Measurements from ENCODE around the gene LRCH3. TPM values are rescaled to one million over a fixed set of nuclear protein-coding genes. Genes with fewer than 3 reads are reported as not detected.

The LRCH3 gene
- polyA plus RNA-seq, 3 donors = 4.1 to 19.4 (median 7.4) TPM

DNA sequence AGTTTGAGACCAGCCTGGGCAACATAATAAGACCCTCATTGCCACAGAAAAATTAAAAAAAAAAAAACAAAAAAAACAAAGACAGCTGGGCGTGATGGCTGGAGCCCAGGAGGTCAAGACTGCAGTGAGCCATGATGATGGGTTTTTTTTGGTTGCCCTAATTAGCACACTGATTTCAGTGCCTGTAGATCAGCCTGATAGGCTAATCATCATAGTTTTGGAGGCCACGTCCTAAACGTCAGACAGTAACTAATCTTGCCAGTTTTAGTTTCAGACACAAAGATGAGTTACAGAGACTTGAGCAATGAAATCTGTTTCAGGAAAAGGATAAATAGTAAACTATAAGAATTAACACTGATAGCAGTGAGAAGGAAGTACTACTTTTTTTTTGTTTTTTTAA lies 55.4 kb downstream of the LRCH3 start:
- H3K4me2 ChIP-seq (replicated peaks; ENCODE audit: extremely low read depth, low read length, poor library complexity, severe bottlenecking) = no peak overlapping the region
- peaks cover 5 to 16% of the 10 kb centered on the region in 2 donors for H3K4me1 ChIP-seq (ENCODE audit: control insufficient read depth in 1 of 2, insufficient read depth in 2 of 2, low read length in 2 of 2)
- H3K36me3 ChIP-seq (replicated peaks in 1 of 2; ENCODE audit: control insufficient read depth in 1 of 2, insufficient read depth in 2 of 2, low read length in 2 of 2) = peaks cover 49 to 78% of the 10 kb centered on the region in 2 donors
- H3K79me2 ChIP-seq (ENCODE audit: insufficient read depth, low read length) = no peaks in the 10 kb centered on the region
- H3K27ac ChIP-seq (ENCODE audit: low read depth in 1 of 2, low read length in 2 of 2) = no peak overlapping the region
- Mint-ChIP-seq H3K4me1 (peaks cover 20% of the 10 kb centered on the region), H3K36me3 (peaks cover 54 to 76% of the 10 kb centered on the region in 2 donors), H3K27me3 (ENCODE audit: low read depth in 3 of 3) (no peaks in the 10 kb centered on the region), H3K9me3 (no peaks in the 10 kb centered on the region), H3K27ac (peak overlapping the region in 3 of 7 donors; percentile 8 to 22 (median 12)), H3K4me3 (no peak overlapping the region)
- DNase-seq = no peak
- H3K9me3 ChIP-seq (replicated peaks in 1 of 2; ENCODE audit: control insufficient read depth in 1 of 2, insufficient read depth in 1 of 2, low read length in 2 of 2) = no peaks in the 10 kb centered on the region
- intact Hi-C loops (cut with micrococcal nuclease) = no loop called here
- H3K9ac ChIP-seq (ENCODE audit: insufficient read depth, low read length, poor library complexity, severe bottlenecking) = no peak overlapping the region
- WGBS (ENCODE audit: insufficient coverage) = 90% methylated on average over 2 of the region's 3 CpGs
- H3K4me3 ChIP-seq (replicated peaks in 1 of 3; ENCODE audit: low read depth in 2 of 3, low read length in 3 of 3) = no peak overlapping the region
- H4K20me1 ChIP-seq (ENCODE audit: insufficient read depth, low read length) = no peaks in the 10 kb centered on the region
- no peak overlapping the region for H2AFZ ChIP-seq (ENCODE audit: insufficient read depth, low read depth, low read length, poor library complexity, severe bottlenecking)
- H3K27me3 ChIP-seq (ENCODE audit: control insufficient read depth in 2 of 2, insufficient read depth in 2 of 2, low read length in 2 of 2) = no peaks in the 10 kb centered on the region
- TF ChIP-seq, protein P1, sequence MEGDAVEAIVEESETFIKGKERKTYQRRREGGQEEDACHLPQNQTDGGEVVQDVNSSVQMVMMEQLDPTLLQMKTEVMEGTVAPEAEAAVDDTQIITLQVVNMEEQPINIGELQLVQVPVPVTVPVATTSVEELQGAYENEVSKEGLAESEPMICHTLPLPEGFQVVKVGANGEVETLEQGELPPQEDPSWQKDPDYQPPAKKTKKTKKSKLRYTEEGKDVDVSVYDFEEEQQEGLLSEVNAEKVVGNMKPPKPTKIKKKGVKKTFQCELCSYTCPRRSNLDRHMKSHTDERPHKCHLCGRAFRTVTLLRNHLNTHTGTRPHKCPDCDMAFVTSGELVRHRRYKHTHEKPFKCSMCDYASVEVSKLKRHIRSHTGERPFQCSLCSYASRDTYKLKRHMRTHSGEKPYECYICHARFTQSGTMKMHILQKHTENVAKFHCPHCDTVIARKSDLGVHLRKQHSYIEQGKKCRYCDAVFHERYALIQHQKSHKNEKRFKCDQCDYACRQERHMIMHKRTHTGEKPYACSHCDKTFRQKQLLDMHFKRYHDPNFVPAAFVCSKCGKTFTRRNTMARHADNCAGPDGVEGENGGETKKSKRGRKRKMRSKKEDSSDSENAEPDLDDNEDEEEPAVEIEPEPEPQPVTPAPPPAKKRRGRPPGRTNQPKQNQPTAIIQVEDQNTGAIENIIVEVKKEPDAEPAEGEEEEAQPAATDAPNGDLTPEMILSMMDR (IDR thresholded peaks at IDR 0.05) = no peak

DNA sequence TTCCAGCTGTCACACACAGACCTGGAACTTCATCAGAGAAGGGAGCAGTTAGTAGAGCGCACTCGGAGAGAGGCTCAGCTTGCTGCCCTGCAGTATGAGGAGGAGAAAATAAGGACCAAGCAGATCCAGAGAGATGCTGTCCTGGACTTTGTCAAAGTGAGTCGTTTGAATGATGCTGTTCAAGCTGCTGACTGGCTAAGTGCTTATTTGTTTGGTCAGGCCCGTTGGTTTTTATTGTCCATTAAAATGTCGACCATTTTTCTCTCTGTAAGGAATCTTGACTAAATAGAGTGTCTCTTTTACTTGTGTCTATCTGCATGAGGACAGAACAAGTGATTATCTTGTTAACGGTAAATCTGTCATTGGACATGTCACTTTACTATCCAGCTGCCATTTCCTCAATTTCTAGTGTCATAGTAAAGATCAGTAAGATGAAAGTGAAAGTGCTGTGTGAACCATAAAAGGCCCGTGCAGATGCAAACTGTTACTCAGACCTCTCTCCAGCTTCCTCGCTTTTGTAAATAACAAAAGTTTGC lies 56.9 kb downstream of the LRCH3 start:
- peak overlapping the region; percentile 72 for H3K4me2 ChIP-seq (replicated peaks; ENCODE audit: extremely low read depth, low read length, poor library complexity, severe bottlenecking)
- 0% methylated on average over 1 of the region's 8 CpGs for WGBS (ENCODE audit: insufficient coverage)

More for the DNA sequence above, 56.9 kb downstream of the LRCH3 start:
- H3K9me3 Mint-ChIP-seq = no peaks in the 10 kb centered on the region
- H3K36me3 Mint-ChIP-seq = peaks cover 55 to 76% of the 10 kb centered on the region in 2 donors
- intact Hi-C loops (cut with micrococcal nuclease) = no loop called here
- Histone ChIP-seq H3K4me3 (replicated peaks in 1 of 3; ENCODE audit: low read depth in 2 of 3, low read length in 3 of 3) (peak overlapping the region; percentile 12 to 66 (median 55)), H2AFZ (ENCODE audit: insufficient read depth, low read depth, low read length, poor library complexity, severe bottlenecking) (peak overlapping the region; percentile 75), H3K27ac (ENCODE audit: low read depth in 1 of 2, low read length in 2 of 2) (peak overlapping the region; percentile 63 to 86), H3K9me3 (replicated peaks in 1 of 2; ENCODE audit: control insufficient read depth in 1 of 2, insufficient read depth in 1 of 2, low read length in 2 of 2) (no peaks in the 10 kb centered on the region), H3K79me2 (ENCODE audit: insufficient read depth, low read length) (no peaks in the 10 kb centered on the region), H3K4me1 (ENCODE audit: control insufficient read depth in 1 of 2, insufficient read depth in 2 of 2, low read length in 2 of 2) (peaks cover 5 to 16% of the 10 kb centered on the region in 2 donors), H4K20me1 (ENCODE audit: insufficient read depth, low read length) (no peaks in the 10 kb centered on the region), H3K27me3 (ENCODE audit: control insufficient read depth in 2 of 2, insufficient read depth in 2 of 2, low read length in 2 of 2) (no peaks in the 10 kb centered on the region), H3K9ac (ENCODE audit: insufficient read depth, low read length, poor library complexity, severe bottlenecking) (peak overlapping the region; percentile 48), H3K36me3 (replicated peaks in 1 of 2; ENCODE audit: control insufficient read depth in 1 of 2, insufficient read depth in 2 of 2, low read length in 2 of 2) (peaks cover 48 to 78% of the 10 kb centered on the region in 2 donors)
- peak overlapping the region; percentile 69 to 88 for H3K4me3 Mint-ChIP-seq
- peak; percentile 28 to 55 (median 53) for DNase-seq
- peaks cover 20% of the 10 kb centered on the region for H3K4me1 Mint-ChIP-seq
- no peaks in the 10 kb centered on the region for H3K27me3 Mint-ChIP-seq (ENCODE audit: low read depth in 3 of 3)
- H3K27ac Mint-ChIP-seq = peak overlapping the region; percentile 84 to 95 (median 90)
- TF ChIP-seq, protein P1 (IDR thresholded peaks at IDR 0.05) = no peak
